GM18499 (cell line): ENCODE results near the gene DUSP14.
"Not testable (repeated sequence)": the region's sequence is repeated elsewhere in the genome, so short reads cannot be mapped to it uniquely, and the experiment has no call there.

Experiments used
- ATAC-seq: cut with Tn5 transposase; IDR thresholded peaks from one replicate; pipeline ENCODE4 v1.9.1; 2021; ENCODE audit warnings: moderate number of reproducible peaks; ENCODE audit not compliant: insufficient read depth, unreplicated experiment

DUSP14 gene

GRCh38 chr17:37510056-37510455 lies 20.4 kb downstream of the DUSP14 start:
- no peak for ATAC-seq

- not testable (repeated sequence) for ATAC-seq
Measured at GRCh38 chr17:37511642-37512041, 22.0 kb downstream of the DUSP14 start.

GRCh38 chr17:37512442-37513068 lies 22.9 kb downstream of the DUSP14 start:
- ATAC-seq: no peak

GRCh38 chr17:37513711-37514110 lies 24.0 kb downstream of the DUSP14 start:
- ATAC-seq: no peak

GRCh38 chr17:37516127-37516571 lies 26.5 kb downstream of the DUSP14 start:
- ATAC-seq: no peak

- no peak for ATAC-seq
Measured at GRCh38 chr17:37517881-37518280, 28.2 kb downstream of the DUSP14 start.

GRCh38 chr17:37518826-37519225 lies 29.1 kb downstream of the DUSP14 start:
- ATAC-seq: no peak

GRCh38 chr17:37519251-37519985 lies 29.7 kb downstream of the DUSP14 start:
- no peak for ATAC-seq

GRCh38 chr17:37520174-37520573 lies 30.5 kb downstream of the DUSP14 start:
- no peak for ATAC-seq

- ATAC-seq: no peak
Measured at GRCh38 chr17:37521821-37522220, 32.1 kb downstream of the DUSP14 start.

GRCh38 chr17:37523715-37524219 lies 34.1 kb downstream of the DUSP14 start:
- ATAC-seq: no peak

GRCh38 chr17:37527249-37527851 lies 37.7 kb downstream of the DUSP14 start:
- no peak for ATAC-seq

GRCh38 chr17:37530420-37530819 lies 40.7 kb downstream of the DUSP14 start:
- no peak for ATAC-seq

- no peak for ATAC-seq
Measured at GRCh38 chr17:37532756-37533155, 43.1 kb downstream of the DUSP14 start.

GRCh38 chr17:37535906-37536305 lies 46.2 kb downstream of the DUSP14 start:
- ATAC-seq: no peak

GRCh38 chr17:37538981-37539659 lies 49.4 kb downstream of the DUSP14 start:
- ATAC-seq: no peak

GRCh38 chr17:37541880-37542660 lies 52.4 kb downstream of the DUSP14 start:
- no peak for ATAC-seq

GRCh38 chr17:37543637-37544052 lies 54.0 kb downstream of the DUSP14 start:
- no peak for ATAC-seq

GRCh38 chr17:37545486-37545885 lies 55.8 kb downstream of the DUSP14 start:
- no peak for ATAC-seq

GRCh38 chr17:37546302-37546701 lies 56.6 kb downstream of the DUSP14 start:
- no peak for ATAC-seq
